Measurements from ENCODE around the gene KLF1. TPM values are rescaled to one million over a fixed set of nuclear protein-coding genes. Genes with fewer than 3 reads are reported as not detected.

KLF1 gene
- total and polyA plus RNA-seq, 2 of the 13 experiments (the other 11 are each of a cell fraction or from before 2014, with no cell fraction given): not detected

DNA sequence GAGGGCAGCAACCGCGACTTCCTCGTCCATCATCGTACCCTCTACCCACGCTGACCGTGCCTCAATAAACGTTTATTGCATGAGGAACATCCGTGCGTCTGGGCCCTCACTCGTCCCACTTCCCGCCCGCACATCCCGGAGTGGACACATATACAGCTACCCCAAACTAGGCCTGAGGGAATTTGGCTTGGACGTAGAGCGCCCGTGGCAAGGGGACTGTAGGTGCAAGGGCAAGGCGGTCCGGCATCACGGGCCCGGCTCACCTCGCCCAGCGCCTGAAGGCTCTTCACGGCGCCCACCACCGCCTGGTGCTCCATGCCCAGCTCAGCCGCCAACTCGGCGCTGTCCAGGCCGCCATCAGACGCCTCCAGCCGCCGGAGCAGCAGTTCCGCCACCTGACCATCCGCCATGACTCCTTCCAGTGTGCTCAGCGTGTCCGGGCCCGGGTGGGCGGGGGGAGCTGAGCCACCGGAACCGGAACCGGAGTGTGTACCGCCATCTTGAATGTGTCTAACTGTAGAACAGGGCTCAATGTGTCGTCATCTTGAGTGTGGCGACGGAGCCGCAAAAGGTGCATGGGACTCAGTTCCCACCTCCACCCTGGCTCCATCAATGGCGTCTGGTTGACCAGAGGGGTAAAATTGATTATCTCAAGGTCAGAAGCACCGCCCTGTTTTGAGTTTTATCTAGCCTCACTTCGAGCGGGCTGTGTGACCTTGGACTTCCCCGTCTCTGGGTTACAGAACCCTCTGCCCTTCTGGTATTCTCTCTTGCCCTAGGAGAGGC, 46.5 kb upstream of the KLF1 start, which contains the start of gene FARSA (continued):
- TF ChIP-seq, protein P1, sequence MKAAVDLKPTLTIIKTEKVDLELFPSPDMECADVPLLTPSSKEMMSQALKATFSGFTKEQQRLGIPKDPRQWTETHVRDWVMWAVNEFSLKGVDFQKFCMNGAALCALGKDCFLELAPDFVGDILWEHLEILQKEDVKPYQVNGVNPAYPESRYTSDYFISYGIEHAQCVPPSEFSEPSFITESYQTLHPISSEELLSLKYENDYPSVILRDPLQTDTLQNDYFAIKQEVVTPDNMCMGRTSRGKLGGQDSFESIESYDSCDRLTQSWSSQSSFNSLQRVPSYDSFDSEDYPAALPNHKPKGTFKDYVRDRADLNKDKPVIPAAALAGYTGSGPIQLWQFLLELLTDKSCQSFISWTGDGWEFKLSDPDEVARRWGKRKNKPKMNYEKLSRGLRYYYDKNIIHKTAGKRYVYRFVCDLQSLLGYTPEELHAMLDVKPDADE (CRISPR knock-in tag; IDR thresholded peaks at IDR 0.05): no peak
- TF ChIP-seq ZNF101 (CRISPR knock-in tag; IDR thresholded peaks at IDR 0.05; ENCODE audit: borderline replicate concordance, low read depth) (no peak), ZNF597 (CRISPR knock-in tag; IDR thresholded peaks at IDR 0.05) (no peak), ZNF569 (CRISPR knock-in tag; IDR thresholded peaks at IDR 0.05; ENCODE audit: borderline replicate concordance) (0 out of 2 replicates have a peak, but pooled peaks have one; percentile 22), SETDB1 (CRISPR knock-in tag; IDR thresholded peaks at IDR 0.05; ENCODE audit: borderline replicate concordance) (no peak), MTERF4 (CRISPR knock-in tag; IDR thresholded peaks at IDR 0.05) (peak; percentile 96), UBTF (CRISPR knock-in tag; IDR thresholded peaks at IDR 0.05) (peak; percentile 84)
- TF ChIP-seq, protein P2, sequence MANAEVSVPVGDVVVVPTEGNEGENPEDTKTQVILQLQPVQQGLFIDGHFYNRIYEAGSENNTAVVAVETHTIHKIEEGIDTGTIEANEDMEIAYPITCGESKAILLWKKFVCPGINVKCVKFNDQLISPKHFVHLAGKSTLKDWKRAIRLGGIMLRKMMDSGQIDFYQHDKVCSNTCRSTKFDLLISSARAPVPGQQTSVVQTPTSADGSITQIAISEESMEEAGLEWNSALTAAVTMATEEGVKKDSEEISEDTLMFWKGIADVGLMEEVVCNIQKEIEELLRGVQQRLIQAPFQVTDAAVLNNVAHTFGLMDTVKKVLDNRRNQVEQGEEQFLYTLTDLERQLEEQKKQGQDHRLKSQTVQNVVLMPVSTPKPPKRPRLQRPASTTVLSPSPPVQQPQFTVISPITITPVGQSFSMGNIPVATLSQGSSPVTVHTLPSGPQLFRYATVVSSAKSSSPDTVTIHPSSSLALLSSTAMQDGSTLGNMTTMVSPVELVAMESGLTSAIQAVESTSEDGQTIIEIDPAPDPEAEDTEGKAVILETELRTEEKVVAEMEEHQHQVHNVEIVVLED (CRISPR knock-in tag; IDR thresholded peaks at IDR 0.05; ENCODE audit: borderline replicate concordance): peak; percentile 85
- TF ChIP-seq, protein P3, sequence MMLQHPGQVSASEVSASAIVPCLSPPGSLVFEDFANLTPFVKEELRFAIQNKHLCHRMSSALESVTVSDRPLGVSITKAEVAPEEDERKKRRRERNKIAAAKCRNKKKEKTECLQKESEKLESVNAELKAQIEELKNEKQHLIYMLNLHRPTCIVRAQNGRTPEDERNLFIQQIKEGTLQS (CRISPR knock-in tag; IDR thresholded peaks at IDR 0.05): 0 out of 2 replicates have a peak, but pooled peaks have one; percentile 36
- TF ChIP-seq, protein P4, sequence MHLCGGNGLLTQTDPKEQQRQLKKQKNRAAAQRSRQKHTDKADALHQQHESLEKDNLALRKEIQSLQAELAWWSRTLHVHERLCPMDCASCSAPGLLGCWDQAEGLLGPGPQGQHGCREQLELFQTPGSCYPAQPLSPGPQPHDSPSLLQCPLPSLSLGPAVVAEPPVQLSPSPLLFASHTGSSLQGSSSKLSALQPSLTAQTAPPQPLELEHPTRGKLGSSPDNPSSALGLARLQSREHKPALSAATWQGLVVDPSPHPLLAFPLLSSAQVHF (CRISPR knock-in tag; IDR thresholded peaks at IDR 0.05): no peak
- TF ChIP-seq, protein P5, sequence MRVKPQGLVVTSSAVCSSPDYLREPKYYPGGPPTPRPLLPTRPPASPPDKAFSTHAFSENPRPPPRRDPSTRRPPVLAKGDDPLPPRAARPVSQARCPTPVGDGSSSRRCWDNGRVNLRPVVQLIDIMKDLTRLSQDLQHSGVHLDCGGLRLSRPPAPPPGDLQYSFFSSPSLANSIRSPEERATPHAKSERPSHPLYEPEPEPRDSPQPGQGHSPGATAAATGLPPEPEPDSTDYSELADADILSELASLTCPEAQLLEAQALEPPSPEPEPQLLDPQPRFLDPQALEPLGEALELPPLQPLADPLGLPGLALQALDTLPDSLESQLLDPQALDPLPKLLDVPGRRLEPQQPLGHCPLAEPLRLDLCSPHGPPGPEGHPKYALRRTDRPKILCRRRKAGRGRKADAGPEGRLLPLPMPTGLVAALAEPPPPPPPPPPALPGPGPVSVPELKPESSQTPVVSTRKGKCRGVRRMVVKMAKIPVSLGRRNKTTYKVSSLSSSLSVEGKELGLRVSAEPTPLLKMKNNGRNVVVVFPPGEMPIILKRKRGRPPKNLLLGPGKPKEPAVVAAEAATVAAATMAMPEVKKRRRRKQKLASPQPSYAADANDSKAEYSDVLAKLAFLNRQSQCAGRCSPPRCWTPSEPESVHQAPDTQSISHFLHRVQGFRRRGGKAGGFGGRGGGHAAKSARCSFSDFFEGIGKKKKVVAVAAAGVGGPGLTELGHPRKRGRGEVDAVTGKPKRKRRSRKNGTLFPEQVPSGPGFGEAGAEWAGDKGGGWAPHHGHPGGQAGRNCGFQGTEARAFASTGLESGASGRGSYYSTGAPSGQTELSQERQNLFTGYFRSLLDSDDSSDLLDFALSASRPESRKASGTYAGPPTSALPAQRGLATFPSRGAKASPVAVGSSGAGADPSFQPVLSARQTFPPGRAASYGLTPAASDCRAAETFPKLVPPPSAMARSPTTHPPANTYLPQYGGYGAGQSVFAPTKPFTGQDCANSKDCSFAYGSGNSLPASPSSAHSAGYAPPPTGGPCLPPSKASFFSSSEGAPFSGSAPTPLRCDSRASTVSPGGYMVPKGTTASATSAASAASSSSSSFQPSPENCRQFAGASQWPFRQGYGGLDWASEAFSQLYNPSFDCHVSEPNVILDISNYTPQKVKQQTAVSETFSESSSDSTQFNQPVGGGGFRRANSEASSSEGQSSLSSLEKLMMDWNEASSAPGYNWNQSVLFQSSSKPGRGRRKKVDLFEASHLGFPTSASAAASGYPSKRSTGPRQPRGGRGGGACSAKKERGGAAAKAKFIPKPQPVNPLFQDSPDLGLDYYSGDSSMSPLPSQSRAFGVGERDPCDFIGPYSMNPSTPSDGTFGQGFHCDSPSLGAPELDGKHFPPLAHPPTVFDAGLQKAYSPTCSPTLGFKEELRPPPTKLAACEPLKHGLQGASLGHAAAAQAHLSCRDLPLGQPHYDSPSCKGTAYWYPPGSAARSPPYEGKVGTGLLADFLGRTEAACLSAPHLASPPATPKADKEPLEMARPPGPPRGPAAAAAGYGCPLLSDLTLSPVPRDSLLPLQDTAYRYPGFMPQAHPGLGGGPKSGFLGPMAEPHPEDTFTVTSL (CRISPR knock-in tag; IDR thresholded peaks at IDR 0.05; ENCODE audit: borderline replicate concordance): no peak
